NT2/D1 (cell line): ENCODE measurements around the gene ZNF438.
"Not testable (repeated sequence)": the region's sequence is repeated elsewhere in the genome, so short reads cannot be mapped to it uniquely, and the experiment has no call there.

Source experiments
- DNase-seq: peaks from one replicate; pipeline ENCODE4 v3.0.0-alpha.2; 2011; ENCODE audit warnings: low read depth, low spot score
- H3K27me3 ChIP-seq: 2 replicates; pipeline ENCODE4 v1.6.0; 2011; ENCODE audit warnings: mild to moderate bottlenecking; ENCODE audit not compliant: insufficient read length, insufficient read depth
- H3K36me3 ChIP-seq: 2 replicates; pipeline ENCODE4 v1.6.1; 2011; ENCODE audit warnings: mild to moderate bottlenecking, low read length, mixed read lengths; ENCODE audit not compliant: insufficient read depth, insufficient read length
- H3K4me1 ChIP-seq: 2 replicates; pipeline ENCODE4 v1.5.1; 2011; ENCODE audit not compliant: insufficient read depth, insufficient read length
- H3K4me3 ChIP-seq: 2 replicates; pipeline ENCODE4 v1.5.1; 2011; ENCODE audit warnings: low read depth; ENCODE audit not compliant: insufficient read length
- H3K9ac ChIP-seq: 2 replicates; pipeline ENCODE4 v1.6.0; 2011; ENCODE audit warnings: low read depth; ENCODE audit not compliant: insufficient read length
- H3K9me3 ChIP-seq: 2 replicates; pipeline ENCODE4 v1.5.1; 2011; ENCODE audit warnings: mild to moderate bottlenecking, low read length; ENCODE audit not compliant: insufficient read depth
- SUZ12 ChIP-seq: IDR thresholded peaks from 2 replicates; pipeline ENCODE4 v1.6.1; 2011; ENCODE audit not compliant: insufficient read length, insufficient read depth; ENCODE audit errors: extremely low read depth
- YY1 ChIP-seq: IDR thresholded peaks from 2 replicates; pipeline ENCODE4 v1.6.1; 2011; ENCODE audit not compliant: insufficient read length, insufficient read depth
- ZNF274 ChIP-seq: IDR thresholded peaks from 2 replicates; pipeline ENCODE4 v1.6.1; 2011; ENCODE audit warnings: mild to moderate bottlenecking, low read depth, low read length

Gene ZNF438

DNA sequence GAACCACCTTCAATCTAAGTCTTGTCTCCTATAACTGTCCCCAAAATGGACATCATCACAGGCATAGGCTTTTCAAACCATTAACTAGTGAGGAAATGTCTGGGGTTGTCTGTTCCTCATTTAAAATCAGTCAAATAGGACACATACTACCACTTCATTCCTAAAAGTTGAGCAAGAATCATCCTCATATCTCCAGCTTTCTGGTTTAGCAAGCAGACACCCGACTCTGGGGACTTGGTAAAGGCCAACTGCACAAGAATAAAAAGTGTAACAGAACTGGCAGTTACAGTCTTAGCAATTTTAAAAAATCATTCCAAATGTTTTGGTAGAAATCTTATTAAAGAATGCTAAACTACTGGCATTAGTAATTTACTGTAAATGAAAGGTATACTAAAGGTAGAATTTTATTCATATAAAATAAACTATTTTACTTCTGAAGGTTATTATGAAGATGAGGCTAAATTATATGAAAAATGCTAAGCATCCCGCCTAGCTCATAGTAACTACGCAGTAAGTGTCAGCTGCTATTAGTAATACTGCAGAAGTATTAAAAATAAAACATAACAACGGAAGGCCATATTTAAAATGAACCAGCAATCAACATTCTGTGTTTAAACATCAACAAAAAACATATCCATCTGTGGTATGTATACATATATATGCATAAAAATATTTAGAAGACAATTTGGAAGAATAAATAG is 60.8 kb downstream of the ZNF438 start:
- Histone ChIP-seq H3K4me3 (no peak overlapping the region), H3K4me1 (no peaks in the 10 kb centered on the region), H3K9me3 (no peaks in the 10 kb centered on the region), H3K27me3 (no peaks in the 10 kb centered on the region), H3K9ac (no peak overlapping the region), H3K36me3 (no peaks in the 10 kb centered on the region)
- no peak for DNase-seq
- TF ChIP-seq YY1 (no peak), SUZ12 (no peak), ZNF274 (no peak)

DNA sequence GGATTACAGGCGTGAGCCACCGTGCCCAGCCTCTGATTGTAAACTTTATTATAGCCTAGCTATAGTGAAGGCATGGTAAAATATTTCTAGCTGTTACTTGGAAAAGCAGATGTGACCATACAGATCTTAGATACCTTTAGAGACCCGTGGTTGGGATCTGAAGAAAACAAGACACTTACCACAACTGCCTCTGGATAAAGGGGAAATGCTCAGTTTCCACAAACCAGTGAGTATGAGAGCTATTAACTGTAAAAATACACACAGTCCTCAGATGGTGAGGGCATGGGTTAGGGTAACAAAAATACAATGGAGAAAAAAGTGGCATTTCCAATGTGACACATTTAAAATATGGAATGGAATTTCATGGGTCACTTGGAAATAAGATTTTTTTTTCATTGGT is 63.0 kb downstream of the ZNF438 start:
- Histone ChIP-seq H3K9me3 (no peaks in the 10 kb centered on the region), H3K36me3 (no peaks in the 10 kb centered on the region), H3K4me1 (no peaks in the 10 kb centered on the region), H3K27me3 (no peaks in the 10 kb centered on the region), H3K9ac (no peak overlapping the region), H3K4me3 (no peak overlapping the region)
- no peak for DNase-seq
- TF ChIP-seq SUZ12 (no peak), ZNF274 (no peak), YY1 (no peak)

DNA sequence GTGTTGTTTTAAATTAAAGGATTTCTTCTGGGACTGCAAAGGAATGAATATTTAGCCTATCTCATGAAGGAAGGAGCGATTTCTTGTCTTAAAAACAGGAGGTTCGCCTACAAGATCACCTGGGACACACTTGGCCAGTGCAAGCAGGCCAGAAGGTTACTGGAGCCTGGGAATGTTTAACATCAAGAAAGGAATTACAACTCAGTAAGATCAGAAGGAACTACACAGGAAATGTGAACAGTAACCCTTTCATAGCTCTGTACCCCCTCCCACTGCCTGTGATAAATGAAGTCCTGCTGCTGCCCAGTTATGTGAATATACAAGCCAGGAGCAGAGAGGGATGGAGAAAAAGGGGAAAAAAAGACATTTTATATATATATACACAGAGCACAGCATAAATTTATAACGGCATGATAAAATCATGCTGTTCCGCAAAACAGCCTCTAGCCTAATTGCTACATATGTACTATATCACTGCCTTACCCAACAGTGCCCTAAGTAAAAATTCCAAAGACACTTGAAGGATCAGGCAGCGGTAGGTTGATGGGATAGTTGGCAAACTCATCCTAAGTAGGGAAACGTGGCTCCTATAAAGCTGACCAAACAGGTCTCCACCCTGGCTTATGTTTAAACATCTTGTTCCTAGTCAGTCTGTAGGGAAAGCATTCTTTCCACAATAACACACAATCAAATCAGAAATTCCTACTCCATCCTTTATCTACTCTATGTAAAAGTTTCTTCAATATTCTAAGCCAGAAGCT is 63.8 kb downstream of the ZNF438 start:
- Histone ChIP-seq H3K9me3 (no peaks in the 10 kb centered on the region), H3K4me3 (no peak overlapping the region), H3K36me3 (no peaks in the 10 kb centered on the region), H3K27me3 (no peaks in the 10 kb centered on the region), H3K4me1 (no peaks in the 10 kb centered on the region), H3K9ac (no peak overlapping the region)
- DNase-seq, result no peak
- TF ChIP-seq YY1, result no peak
- TF ChIP-seq SUZ12, result no peak
- no peak for TF ChIP-seq ZNF274

DNA sequence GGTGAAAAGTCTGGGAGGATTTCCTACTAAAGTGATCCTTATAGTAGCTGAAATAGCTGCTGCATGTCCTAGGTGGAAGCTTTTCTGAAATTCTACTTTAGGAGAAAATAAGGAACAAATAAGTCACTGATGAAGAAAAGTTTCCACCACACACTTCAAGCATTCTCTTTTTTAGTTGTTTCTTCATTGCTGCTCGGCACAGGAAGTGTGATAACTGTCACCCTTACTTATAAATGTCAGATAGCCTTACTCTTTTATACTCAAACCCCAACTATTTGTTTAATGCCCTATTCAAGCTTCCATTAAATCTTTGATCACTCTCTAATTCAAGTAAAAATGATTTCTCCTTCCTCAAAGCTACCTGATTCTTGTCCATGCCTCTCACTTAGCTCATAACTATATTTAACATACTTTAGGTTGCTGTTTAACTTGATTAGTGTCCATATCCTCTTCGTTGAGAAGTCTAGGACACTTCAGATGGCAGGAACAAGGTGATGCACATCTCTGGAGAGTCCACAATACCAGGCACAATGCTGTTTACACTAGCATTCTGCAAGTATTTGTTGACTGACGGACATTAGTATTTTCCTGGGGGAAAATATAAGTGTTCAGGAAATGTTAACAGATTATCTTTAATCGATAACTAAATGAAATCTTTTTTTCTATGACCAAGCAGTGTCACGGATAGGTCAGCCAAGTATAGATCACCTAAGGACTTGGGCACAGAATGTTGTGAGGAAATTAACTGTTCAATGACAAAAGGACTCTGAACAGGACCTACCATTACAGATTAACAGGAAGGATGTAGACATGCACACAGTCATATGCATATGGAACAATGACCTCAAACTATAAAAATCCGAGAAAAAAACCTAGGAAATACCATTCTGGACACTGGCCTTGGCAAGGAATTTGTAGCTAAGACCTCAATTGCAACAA is 67.4 kb downstream of the ZNF438 start:
- Histone ChIP-seq H3K27me3 (no peaks in the 10 kb centered on the region), H3K4me1 (no peaks in the 10 kb centered on the region), H3K9me3 (no peaks in the 10 kb centered on the region), H3K4me3 (no peak overlapping the region), H3K36me3 (no peaks in the 10 kb centered on the region), H3K9ac (no peak overlapping the region)
- DNase-seq, result no peak
- TF ChIP-seq ZNF274 (no peak), SUZ12 (no peak), YY1 (no peak)

DNA sequence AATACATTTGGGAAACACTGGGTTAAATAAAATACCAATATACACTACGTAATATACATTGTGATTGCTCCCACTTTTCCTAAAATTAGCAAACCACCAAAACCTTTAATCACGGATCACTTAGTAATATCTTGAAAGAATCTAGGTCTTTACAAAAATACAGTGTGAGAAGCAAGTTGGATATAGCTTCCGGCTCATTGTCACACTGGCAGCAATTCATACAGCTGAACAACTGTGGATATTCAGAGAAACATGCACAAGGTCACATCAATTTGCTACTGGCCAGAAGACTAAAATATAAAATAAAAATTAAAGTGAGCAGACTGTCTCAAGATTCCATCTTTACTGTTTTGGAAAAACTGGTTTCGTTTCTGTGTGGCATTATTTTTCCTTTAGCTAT is 69.1 kb downstream of the ZNF438 start:
- no peaks in the 10 kb centered on the region for H3K9me3 ChIP-seq
- H3K27me3 ChIP-seq, result no peaks in the 10 kb centered on the region
- TF ChIP-seq SUZ12, result no peak
- TF ChIP-seq ZNF274, result no peak
- no peak for TF ChIP-seq YY1
- H3K4me1 ChIP-seq, result no peaks in the 10 kb centered on the region
- no peak overlapping the region for H3K9ac ChIP-seq
- no peak for DNase-seq
- H3K4me3 ChIP-seq, result no peak overlapping the region
- no peaks in the 10 kb centered on the region for H3K36me3 ChIP-seq

DNA sequence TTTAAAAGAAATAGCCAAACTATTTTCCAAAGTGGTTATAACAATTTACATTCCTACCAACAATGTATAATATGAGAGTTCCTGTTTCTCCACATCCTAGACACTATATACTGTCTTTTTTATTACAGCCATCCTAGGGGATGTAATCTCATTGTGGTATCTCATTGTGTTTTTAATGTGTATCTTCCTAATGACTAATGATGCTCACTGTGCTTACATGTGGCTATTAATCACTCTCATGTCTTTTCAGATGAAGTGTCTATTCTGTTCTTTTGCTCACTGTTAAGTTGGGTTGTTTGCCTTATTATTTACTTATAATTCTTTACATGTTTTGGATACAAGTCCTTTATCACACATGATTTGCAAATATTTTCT is 71.8 kb downstream of the ZNF438 start:
- Histone ChIP-seq H3K27me3 (no peaks in the 10 kb centered on the region), H3K4me1 (no peaks in the 10 kb centered on the region), H3K36me3 (no peaks in the 10 kb centered on the region), H3K9ac (no peak overlapping the region), H3K4me3 (no peak overlapping the region), H3K9me3 (no peaks in the 10 kb centered on the region)
- no peak for DNase-seq
- TF ChIP-seq YY1 (no peak), ZNF274 (no peak), SUZ12 (no peak)

DNA sequence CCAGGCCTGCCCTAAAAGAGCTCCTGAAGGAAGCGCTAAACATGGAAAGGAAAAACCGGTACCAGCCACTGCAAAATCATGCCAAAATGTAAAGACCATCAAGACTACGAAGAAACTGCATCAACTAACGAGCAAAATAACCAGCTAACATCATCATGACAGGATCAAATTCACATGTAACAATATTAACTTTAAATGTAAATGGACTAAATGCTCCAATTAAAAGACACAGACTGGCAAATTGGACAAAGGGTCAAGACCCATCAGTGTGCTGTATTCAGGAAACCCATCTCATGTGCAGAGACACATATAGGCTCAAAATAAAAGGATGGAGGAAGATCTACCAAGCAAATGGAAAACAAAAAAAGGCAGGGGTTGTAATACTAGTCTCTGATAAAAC is 82.4 kb downstream of the ZNF438 start:
- H3K36me3 ChIP-seq, H3K9ac ChIP-seq, H3K9me3 ChIP-seq, H3K4me3 ChIP-seq, DNase-seq, H3K27me3 ChIP-seq, H3K4me1 ChIP-seq: not testable (repeated sequence)
